Measurements from ENCODE around the gene LACTB. TPM values are rescaled to one million over a fixed set of nuclear protein-coding genes. Genes with fewer than 3 reads are reported as not detected.
A peak's percentile ranks its signal among the peaks of the same experiment; 100 is the strongest.

The LACTB gene
- total and polyA plus RNA-seq, 2 of the 13 experiments (the other 11 are each of a cell fraction or from before 2014, with no cell fraction given) = 14.8 to 23.0 TPM

DNA sequence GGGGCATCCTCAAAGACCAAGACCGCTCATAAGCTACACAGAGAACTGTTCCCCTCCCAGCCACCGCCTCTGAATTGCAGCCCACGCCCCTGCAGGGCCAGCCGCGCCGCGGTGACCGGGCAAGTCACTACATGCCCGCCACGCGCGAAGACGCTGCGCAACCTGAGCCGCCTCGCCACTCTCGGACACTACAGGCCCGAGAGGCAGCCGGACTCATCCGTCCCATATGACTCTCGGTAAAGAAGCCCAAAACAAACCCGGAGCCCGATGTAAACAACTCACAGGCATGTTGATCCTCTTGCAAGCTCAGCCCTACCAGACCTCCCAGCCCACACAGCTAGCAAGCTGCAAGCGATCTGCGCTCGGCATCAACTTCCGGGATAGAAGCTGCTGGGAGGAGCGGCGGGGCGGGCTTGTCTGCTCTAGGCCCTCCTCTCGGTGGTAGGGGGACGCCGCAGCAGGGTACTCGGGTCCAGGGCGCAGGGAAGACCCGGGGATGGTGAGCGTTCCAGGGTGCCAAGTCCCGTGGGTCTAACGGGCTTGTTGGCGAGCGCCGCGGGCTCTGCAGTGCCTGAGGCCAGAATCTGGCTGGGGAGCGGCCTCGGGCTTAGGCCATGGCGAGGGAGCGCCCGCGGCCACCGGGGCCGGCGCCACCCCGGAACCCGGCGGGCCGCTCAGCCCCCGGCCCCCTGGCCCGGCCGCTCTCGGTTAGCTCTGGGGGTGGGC, 35.6 kb downstream of the LACTB start, which contains the start of gene RPS27L (continued):
- 0 out of 2 replicates have a peak, but pooled peaks have one; percentile 49 for TF ChIP-seq ZNF317 (CRISPR knock-in tag; IDR thresholded peaks at IDR 0.05)
- no peak for TF ChIP-seq EZH2 (conservative IDR thresholded peaks at IDR 0.05; ENCODE audit: low read depth, low read length)
- TF ChIP-seq ZBTB1 (CRISPR knock-in tag; IDR thresholded peaks at IDR 0.05; ENCODE audit: borderline replicate concordance) = no peak
- no peak for TF ChIP-seq HMG20B (CRISPR knock-in tag; conservative IDR thresholded peaks at IDR 0.05)
- TF ChIP-seq ZNF781 (CRISPR knock-in tag; IDR thresholded peaks at IDR 0.05; ENCODE audit: borderline replicate concordance, not compliant biosample characterization) = no peak
- TF ChIP-seq ZBTB34 (CRISPR knock-in tag; IDR thresholded peaks at IDR 0.05) = no peak
- no peak for TF ChIP-seq TOPORS (CRISPR knock-in tag; IDR thresholded peaks at IDR 0.05)
- peak; percentile 98 for TF ChIP-seq POLR2AphosphoS5 (IDR thresholded peaks at IDR 0.05; ENCODE audit: low read depth, low read length)
- no peak for TF ChIP-seq TAF15 (IDR thresholded peaks at IDR 0.05; ENCODE audit: low read depth, low read length, poor library complexity, severe bottlenecking)
- TF ChIP-seq GLI4 (CRISPR knock-in tag; IDR thresholded peaks at IDR 0.05; ENCODE audit: borderline replicate concordance) = peak; percentile 18; the same call in 1 of the 2 replicates
- peak; percentile 79 for TF ChIP-seq ZNF331 (CRISPR knock-in tag; IDR thresholded peaks at IDR 0.05)
- TF ChIP-seq ZNF605 (CRISPR knock-in tag; IDR thresholded peaks at IDR 0.05) = peak; percentile 84; the same call in 1 of the 2 replicates
- TF ChIP-seq ZNF160 (CRISPR knock-in tag; IDR thresholded peaks at IDR 0.05) = peak; percentile 70
- no peak for TF ChIP-seq ZNF543 (CRISPR knock-in tag; IDR thresholded peaks at IDR 0.05)
- TF ChIP-seq ZNF383 (CRISPR knock-in tag; IDR thresholded peaks at IDR 0.05; ENCODE audit: borderline replicate concordance) = no peak
- TF ChIP-seq FLYWCH1 (CRISPR knock-in tag; IDR thresholded peaks at IDR 0.05) = no peak
- TF ChIP-seq ZSCAN31 (CRISPR knock-in tag; IDR thresholded peaks at IDR 0.05; ENCODE audit: low read depth) = peak; percentile 94
- peak; percentile 89 for TF ChIP-seq BATF2 (CRISPR knock-in tag; IDR thresholded peaks at IDR 0.05)
- TF ChIP-seq MTA3 (CRISPR knock-in tag; IDR thresholded peaks at IDR 0.05) = no peak
- TF ChIP-seq ZNF441 (CRISPR knock-in tag; IDR thresholded peaks at IDR 0.05; ENCODE audit: borderline replicate concordance) = peak; percentile 24
- TF ChIP-seq, protein P1, sequence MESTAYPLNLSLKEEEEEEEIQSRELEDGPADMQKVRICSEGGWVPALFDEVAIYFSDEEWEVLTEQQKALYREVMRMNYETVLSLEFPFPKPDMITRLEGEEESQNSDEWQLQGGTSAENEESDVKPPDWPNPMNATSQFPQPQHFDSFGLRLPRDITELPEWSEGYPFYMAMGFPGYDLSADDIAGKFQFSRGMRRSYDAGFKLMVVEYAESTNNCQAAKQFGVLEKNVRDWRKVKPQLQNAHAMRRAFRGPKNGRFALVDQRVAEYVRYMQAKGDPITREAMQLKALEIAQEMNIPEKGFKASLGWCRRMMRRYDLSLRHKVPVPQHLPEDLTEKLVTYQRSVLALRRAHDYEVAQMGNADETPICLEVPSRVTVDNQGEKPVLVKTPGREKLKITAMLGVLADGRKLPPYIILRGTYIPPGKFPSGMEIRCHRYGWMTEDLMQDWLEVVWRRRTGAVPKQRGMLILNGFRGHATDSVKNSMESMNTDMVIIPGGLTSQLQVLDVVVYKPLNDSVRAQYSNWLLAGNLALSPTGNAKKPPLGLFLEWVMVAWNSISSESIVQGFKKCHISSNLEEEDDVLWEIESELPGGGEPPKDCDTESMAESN (CRISPR knock-in tag; conservative IDR thresholded peaks at IDR 0.05) = peak; percentile 59
- TF ChIP-seq RAD51 (IDR thresholded peaks at IDR 0.05; ENCODE audit: borderline replicate concordance) = no peak
- TF ChIP-seq ZNF101 (CRISPR knock-in tag; IDR thresholded peaks at IDR 0.05; ENCODE audit: borderline replicate concordance, low read depth) = no peak
- TF ChIP-seq GATA4 (IDR thresholded peaks at IDR 0.05; ENCODE audit: borderline replicate concordance, low read depth) = peak; percentile 71
- 0 out of 2 replicates have a peak, but pooled peaks have one; percentile 60 for TF ChIP-seq SKIL (CRISPR knock-in tag; IDR thresholded peaks at IDR 0.05; ENCODE audit: borderline replicate concordance)

Measured in HepG2 (cell line).